Measurements from ENCODE around the gene LSAMP.

The LSAMP gene

GRCh38 chr3:116285781-116286421 lies 159.4 kb downstream of the LSAMP start:
- no peak for DNase-seq

- DNase-seq = no peak
These were observed 163.8 kb downstream of the LSAMP start for GRCh38 chr3:116281313-116282143.

GRCh38 chr3:116280130-116280740 lies 165.1 kb downstream of the LSAMP start:
- DNase-seq = no peak

DNA sequence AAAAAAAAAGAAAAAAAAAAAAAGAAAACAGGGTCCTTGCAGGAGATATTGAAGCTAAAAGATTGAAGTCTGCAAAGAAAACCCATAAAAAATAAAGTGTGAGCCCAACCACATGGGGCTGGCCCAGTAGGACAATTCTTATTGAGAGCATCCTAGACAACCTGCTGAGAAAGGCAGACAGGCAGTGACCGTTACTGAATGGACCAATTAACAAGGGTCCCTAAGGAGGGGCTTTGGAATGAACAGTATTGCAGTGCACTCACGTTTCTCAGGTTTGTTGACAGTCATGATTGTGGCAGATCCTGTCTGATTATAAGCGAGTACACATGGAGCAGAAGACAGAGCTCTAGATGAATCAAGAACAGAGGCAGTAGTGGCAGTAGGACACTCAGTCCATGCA lies 168.6 kb downstream of the LSAMP start:
- DNase-seq = no peak

- no peak for DNase-seq
These were observed 175.2 kb downstream of the LSAMP start for GRCh38 chr3:116270056-116270455.

GRCh38 chr3:116267116-116267515 lies 178.2 kb downstream of the LSAMP start:
- no peak for DNase-seq

DNA sequence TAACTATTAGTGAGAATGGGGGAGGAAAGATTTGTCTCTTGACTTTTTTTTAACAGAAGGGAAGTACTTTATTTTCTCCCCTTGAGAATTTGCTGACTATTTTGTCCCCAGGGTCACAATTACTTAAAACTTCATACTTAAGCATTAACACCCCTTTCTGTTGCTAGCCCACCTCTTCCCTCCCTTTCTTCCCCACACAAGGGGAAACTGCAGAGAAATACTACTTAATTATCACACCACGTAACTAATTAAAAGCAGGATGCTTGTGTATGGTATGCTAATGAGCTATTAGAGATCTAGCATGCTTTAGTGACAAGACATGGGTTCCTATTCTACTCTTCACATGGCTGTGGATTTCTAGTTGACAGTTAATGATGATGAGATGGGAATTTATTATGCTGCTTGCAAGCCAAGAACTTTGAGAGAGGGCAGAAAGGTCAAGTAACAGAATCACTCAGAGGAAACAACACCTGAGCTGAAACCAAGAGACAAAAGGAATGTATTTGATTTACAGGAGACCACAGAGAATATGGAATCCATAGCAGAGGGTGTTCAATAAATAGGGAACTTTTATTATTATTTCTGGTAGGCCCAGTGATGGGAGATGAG lies 179.2 kb downstream of the LSAMP start:
- no peak for DNase-seq

DNA sequence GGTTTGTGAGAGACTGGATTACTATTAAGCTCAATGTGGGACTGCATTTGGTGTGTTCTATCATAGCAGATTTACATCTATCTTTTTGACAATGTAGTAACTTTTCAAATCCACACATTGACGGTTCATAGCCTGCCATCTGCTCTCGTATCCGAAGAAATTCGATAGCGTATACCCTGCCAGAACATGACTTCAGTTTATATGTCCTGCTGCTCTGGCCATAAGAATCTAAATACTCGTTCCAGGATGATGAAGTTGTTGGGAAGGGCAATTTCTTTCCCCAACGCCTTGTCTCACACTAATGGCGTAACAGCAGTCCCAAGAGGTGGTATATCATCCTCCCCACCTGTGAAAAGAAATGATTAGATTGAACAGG lies 180.0 kb downstream of the LSAMP start:
- DNase-seq = no peak

- DNase-seq = no peak
These were observed 180.6 kb downstream of the LSAMP start for GRCh38 chr3:116264546-116265319.

- DNase-seq = no peak
These were observed 181.3 kb downstream of the LSAMP start for GRCh38 chr3:116263842-116264545.

- DNase-seq = no peak
These were observed 184.8 kb downstream of the LSAMP start for GRCh38 chr3:116260491-116260890.

- no peak for DNase-seq
These were observed 185.3 kb downstream of the LSAMP start for GRCh38 chr3:116259984-116260383.

- DNase-seq = no peak
These were observed 188.3 kb downstream of the LSAMP start for GRCh38 chr3:116256843-116257485.

DNA sequence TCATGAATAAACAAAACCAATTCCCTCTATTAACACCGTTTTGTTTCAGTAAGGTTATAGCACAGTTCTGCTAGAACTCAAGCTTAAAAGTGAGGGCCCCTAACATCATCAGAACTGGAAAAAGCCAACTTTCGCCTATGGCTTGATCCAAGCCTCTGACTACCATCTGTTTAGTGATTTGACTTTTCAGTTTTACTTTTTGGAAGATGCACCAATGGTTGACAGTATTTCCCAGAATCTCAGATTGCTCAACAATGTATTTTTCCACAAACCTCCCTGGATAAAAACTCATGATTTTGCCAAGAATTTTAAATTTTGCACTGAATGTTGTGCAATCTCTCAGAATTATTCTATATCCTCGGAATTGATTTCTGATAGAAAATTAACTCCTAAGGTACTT lies 190.7 kb downstream of the LSAMP start:
- DNase-seq = no peak

- no peak for DNase-seq
These were observed 191.8 kb downstream of the LSAMP start for GRCh38 chr3:116253511-116253910.

GRCh38 chr3:116247605-116248004 lies 197.7 kb downstream of the LSAMP start:
- no peak for DNase-seq

DNA sequence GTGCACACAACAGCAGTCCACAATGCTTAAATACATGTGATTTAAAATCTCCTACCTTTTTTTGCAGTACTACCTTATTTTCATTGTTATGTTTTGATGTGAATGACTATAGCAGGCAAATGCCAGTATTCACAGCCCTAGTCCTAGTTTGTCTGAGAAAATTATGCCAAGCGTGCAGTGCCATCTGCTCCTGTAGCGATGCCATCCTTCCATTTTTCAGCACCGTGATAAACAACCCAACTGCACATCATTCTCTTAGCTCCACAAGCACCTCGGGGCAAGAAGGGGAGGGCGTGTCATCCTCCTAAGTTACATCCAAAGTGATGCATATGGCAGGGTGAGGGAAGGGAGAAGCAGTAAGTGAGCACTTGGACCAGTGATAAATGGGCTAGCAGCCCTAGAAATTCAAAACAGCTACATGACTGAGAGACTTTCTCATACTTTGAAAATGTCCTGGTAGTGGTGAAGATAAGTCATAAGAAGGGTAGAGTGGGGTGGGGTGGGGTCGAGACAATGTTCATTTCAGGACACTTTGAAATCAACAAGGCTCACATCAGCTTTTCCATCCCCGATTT lies 198.8 kb downstream of the LSAMP start:
- DNase-seq = no peak

- DNase-seq = no peak
These were observed 202.5 kb downstream of the LSAMP start for GRCh38 chr3:116242825-116243224.

- DNase-seq = no peak
These were observed 203.6 kb downstream of the LSAMP start for GRCh38 chr3:116241677-116242076.

DNA sequence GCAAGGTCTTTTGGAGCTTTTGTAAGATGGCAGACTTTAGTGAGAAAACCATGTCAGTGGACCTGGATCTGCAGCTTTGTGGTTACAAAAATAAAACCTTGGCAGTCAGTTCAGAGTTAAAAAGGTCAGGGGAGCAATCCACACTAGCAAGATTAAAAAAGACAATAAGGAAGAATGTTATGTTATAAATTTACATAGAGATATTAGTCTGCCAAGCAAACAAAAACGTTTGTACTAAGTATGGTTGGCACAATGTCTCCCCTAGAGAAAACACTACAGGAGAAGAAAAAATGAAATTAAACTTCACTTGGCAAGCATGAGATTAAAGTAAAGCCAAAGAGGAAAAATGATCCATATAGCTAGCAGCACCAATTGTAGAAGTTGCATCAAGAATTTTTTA lies 205.0 kb downstream of the LSAMP start:
- DNase-seq = no peak

- DNase-seq = no peak
These were observed 206.3 kb downstream of the LSAMP start for GRCh38 chr3:116238846-116239565.
